ENCODE data around the gene OGDHL. TPM values are rescaled to one million over a fixed set of nuclear protein-coding genes. Genes with fewer than 3 reads are reported as not detected.

Gene OGDHL
- total RNA-seq, result 10.1 and 10.6 TPM in 2 replicates
- long read RNA-seq, partial matches to known transcripts, result 0 of 2 reads
- long read RNA-seq, other reads (novel, unspliced or antisense), result 0 of 2 reads

DNA sequence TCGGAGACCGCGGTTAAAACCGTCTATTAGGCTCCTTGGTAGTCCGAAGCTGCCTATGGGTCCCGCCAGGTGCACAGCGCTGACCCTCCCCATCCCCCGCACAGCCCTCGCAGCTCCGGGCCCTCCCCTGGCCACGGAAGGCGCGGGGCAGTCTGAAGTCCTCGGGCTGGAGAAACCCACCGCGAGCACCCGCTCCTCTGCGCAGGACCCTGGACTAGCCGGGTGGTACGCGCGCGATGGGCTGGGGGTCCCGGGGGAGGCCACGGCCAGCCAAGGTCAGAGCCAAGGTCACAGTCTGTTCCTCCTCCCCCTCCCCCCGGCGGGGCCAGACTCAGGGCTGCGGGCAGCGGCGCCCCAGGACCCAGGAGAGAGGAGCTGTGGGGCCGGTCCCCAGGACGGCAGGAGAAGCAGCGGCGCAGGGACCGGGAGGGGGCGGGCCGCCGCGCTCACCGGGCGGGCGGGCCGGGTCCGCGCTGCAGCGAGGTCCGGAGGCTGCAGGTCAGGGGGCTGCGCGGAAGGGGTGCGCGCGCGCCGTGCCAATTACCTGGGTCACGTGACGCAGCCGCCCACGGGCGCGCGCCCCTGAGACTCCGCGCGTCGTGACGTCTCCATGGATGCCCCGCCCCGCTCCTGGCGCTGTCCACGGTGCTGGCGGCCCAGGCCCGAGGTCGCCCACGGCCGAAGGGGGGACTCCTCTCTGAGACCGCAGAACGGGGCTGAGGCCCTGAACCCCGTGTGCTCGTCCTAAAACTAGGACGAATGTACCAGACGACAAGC is at the start of gene OGDHL:
TSS of gene OGDHL (minus strand) at position 535 of the 777 bp plus-strand sequence. CDS start 3,731 bp downstream, outside the sequence.
- peaks cover 9% of the 10 kb centered on the region for H3K4me1 Mint-ChIP-seq
- no peak within 1 kb of the TSS for H3K27ac Mint-ChIP-seq (ENCODE audit: unreplicated experiment)
- H3K9me3 Mint-ChIP-seq, result peaks cover 3% of the 10 kb centered on the region

DNA sequence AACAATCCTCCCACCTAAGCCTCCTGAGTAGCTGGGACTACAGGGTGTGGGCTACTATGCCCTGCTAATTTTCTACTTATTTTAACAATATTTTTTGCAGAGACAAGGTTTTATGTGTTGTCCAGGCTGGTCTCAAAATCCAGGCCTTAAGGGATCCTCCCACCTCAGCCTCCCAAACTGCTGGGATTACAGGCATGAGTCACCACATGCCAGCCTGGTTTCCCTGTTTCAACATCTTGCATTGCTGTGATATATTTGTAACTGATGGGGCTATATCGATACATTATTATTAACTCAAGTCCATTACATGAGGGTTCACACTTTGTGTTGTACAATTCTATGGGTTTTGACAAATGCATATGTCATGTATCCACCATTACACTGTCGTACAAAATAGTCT is 41.9 kb upstream of the OGDHL start:
- Mint-ChIP-seq H3K4me3 (no peak overlapping the region), H3K27me3 (ENCODE audit: low read depth) (no peaks in the 10 kb centered on the region), H3K9me3 (peaks cover 4% of the 10 kb centered on the region), H3K36me3 (ENCODE audit: low read depth) (peaks cover 4% of the 10 kb centered on the region), H3K27ac (ENCODE audit: unreplicated experiment) (no peak overlapping the region), H3K4me1 (no peaks in the 10 kb centered on the region)
- no peak for DNase-seq (ENCODE audit: low read depth, low spot score)
- TF ChIP-seq, protein P1, sequence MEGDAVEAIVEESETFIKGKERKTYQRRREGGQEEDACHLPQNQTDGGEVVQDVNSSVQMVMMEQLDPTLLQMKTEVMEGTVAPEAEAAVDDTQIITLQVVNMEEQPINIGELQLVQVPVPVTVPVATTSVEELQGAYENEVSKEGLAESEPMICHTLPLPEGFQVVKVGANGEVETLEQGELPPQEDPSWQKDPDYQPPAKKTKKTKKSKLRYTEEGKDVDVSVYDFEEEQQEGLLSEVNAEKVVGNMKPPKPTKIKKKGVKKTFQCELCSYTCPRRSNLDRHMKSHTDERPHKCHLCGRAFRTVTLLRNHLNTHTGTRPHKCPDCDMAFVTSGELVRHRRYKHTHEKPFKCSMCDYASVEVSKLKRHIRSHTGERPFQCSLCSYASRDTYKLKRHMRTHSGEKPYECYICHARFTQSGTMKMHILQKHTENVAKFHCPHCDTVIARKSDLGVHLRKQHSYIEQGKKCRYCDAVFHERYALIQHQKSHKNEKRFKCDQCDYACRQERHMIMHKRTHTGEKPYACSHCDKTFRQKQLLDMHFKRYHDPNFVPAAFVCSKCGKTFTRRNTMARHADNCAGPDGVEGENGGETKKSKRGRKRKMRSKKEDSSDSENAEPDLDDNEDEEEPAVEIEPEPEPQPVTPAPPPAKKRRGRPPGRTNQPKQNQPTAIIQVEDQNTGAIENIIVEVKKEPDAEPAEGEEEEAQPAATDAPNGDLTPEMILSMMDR (conservative IDR thresholded peaks at IDR 0.05), result no peak

More for the DNA sequence above, at the start of gene OGDHL:
- H3K27me3 Mint-ChIP-seq (ENCODE audit: low read depth), result peaks cover 28% of the 10 kb centered on the region
- peak; percentile 82 for DNase-seq (ENCODE audit: low read depth, low spot score)
- H3K36me3 Mint-ChIP-seq (ENCODE audit: low read depth), result no peaks in the 10 kb centered on the region
- H3K4me3 Mint-ChIP-seq, result peak within 1 kb of the TSS; percentile 74
- TF ChIP-seq, protein P1 (conservative IDR thresholded peaks at IDR 0.05), result no peak

DNA sequence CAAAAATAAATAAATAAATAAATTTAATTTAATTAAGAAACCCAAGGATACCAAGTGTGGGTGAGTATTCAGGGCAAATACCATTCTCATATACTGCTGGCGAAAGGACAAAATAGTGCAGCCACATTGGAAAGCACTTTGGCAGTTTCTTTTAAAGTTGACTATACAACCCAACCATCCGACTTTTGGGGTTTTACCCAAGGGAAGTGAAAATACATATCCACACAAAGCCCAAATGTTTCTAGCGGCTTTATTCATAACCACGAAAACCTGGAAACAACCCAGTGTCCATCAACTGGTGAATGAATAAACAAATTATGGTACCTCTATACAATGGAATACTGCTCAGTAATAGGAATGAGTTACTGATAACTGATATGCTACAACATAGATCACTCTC is 36.2 kb upstream of the OGDHL start:
- H3K9me3 Mint-ChIP-seq, result no peaks in the 10 kb centered on the region
- no peak overlapping the region for H3K27ac Mint-ChIP-seq (ENCODE audit: unreplicated experiment)
- TF ChIP-seq, protein P1 (conservative IDR thresholded peaks at IDR 0.05), result no peak
- no peak for DNase-seq (ENCODE audit: low read depth, low spot score)
- H3K4me1 Mint-ChIP-seq, result no peaks in the 10 kb centered on the region
- no peak overlapping the region for H3K4me3 Mint-ChIP-seq
- no peaks in the 10 kb centered on the region for H3K36me3 Mint-ChIP-seq (ENCODE audit: low read depth)
- no peaks in the 10 kb centered on the region for H3K27me3 Mint-ChIP-seq (ENCODE audit: low read depth)

DNA sequence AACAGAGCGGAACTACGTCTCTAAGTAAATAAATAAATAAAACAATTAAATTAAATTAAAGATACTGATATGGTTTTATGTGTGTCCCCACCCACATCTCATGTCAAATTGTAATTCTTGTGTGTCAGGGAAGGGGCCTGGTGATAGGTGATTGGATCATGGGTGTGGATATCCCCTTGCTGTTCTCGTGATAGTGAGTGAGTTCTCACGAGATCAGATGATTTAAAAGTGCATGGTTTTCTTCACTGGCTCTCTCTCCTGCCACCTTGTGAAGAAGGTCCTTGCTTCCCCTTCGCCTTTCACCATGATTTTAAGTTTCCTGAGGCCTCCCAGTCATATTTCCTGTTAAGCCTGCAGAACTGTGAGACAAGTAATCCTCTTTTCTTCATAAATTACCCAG is 29.0 kb upstream of the OGDHL start:
- H3K27ac Mint-ChIP-seq (ENCODE audit: unreplicated experiment), result no peak overlapping the region
- no peak overlapping the region for H3K4me3 Mint-ChIP-seq
- H3K27me3 Mint-ChIP-seq (ENCODE audit: low read depth), result no peaks in the 10 kb centered on the region

DNA sequence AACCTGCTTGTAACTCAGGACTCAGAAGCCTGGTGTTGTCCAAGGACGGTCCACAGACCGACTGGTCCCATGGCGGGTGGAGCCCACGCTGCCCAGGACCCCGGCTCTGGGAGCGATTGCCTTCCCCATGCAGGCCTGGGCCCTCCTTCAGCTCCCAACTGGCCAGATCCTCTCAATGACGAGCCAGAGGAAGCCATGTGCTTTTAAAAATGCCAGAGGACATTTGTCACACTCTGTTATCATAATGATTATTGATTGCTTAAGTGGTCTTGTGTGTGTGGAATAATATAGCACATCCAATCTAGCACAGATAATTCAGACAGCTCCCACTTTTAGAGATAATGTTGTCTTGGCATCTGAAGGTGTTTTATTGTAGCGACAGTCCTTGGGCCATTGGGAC is 22.6 kb upstream of the OGDHL start:
- Mint-ChIP-seq H3K4me3 (no peak overlapping the region), H3K27me3 (ENCODE audit: low read depth) (no peaks in the 10 kb centered on the region), H3K36me3 (ENCODE audit: low read depth) (no peaks in the 10 kb centered on the region), H3K27ac (ENCODE audit: unreplicated experiment) (no peak overlapping the region), H3K9me3 (no peaks in the 10 kb centered on the region), H3K4me1 (peaks cover 9% of the 10 kb centered on the region)
- TF ChIP-seq, protein P1 (conservative IDR thresholded peaks at IDR 0.05), result no peak
- no peak for DNase-seq (ENCODE audit: low read depth, low spot score)

More for the DNA sequence above, 29.0 kb upstream of the OGDHL start:
- Mint-ChIP-seq H3K9me3 (no peaks in the 10 kb centered on the region), H3K36me3 (ENCODE audit: low read depth) (no peaks in the 10 kb centered on the region), H3K4me1 (no peaks in the 10 kb centered on the region)
- TF ChIP-seq, protein P1 (conservative IDR thresholded peaks at IDR 0.05), result no peak
- DNase-seq (ENCODE audit: low read depth, low spot score), result no peak

Measured in neural crest cell (in vitro differentiated cells).